Left ventricle myocardium superior (tissue), 1 donor: Measurements from ENCODE around the gene PRAMEF12. TPM values are rescaled to one million over a fixed set of nuclear protein-coding genes. Genes with fewer than 3 reads are reported as not detected.

Experiments
- total RNA-seq: library from RNA; stranded (reverse); fragmentation: NEBNext Ultra II Directional; extraction: Animal tissue kit (Norgen Biotek cat#: 25700); gene quantifications from one replicate; pipeline ENCODE4 v1.2.1, GENCODE V29; 2021
- donor health status: DM: no; HTN: yes; CAD: no; lungs with severe emphysema.

The PRAMEF12 gene
- total RNA-seq, 1 donor from 2014 or later = not detected

Other genes starting within 250 kb of the PRAMEF12 start
- 79.6 TPM for gene DHRS3, start 155.5 kb upstream of the PRAMEF12 start, total RNA-seq
- gene AADACL4, start 129.7 kb upstream of the PRAMEF12 start, total RNA-seq = not detected
- gene AADACL3, start 57.6 kb upstream of the PRAMEF12 start, total RNA-seq = not detected
- not detected for gene CFAP107, start 27.5 kb upstream of the PRAMEF12 start, total RNA-seq
- gene PRAMEF1, start 17.7 kb downstream of the PRAMEF12 start, total RNA-seq = not detected
- not detected for gene PRAMEF11, start 57.7 kb downstream of the PRAMEF12 start, total RNA-seq
- gene HNRNPCL1, start 75.0 kb downstream of the PRAMEF12 start, total RNA-seq = not detected
- gene PRAMEF2, start 83.3 kb downstream of the PRAMEF12 start, total RNA-seq = not detected
- not detected for gene PRAMEF4, start 112.5 kb downstream of the PRAMEF12 start, total RNA-seq
- gene PRAMEF10, start 124.5 kb downstream of the PRAMEF12 start, total RNA-seq = not detected
- not detected for gene PRAMEF7, start 142.9 kb downstream of the PRAMEF12 start, total RNA-seq
- not detected for gene PRAMEF6, start 173.8 kb downstream of the PRAMEF12 start, total RNA-seq